Stomach smooth muscle (tissue), 2 donors: ENCODE results near the gene FAM118A.
"Not testable (repeated sequence)": the region's sequence is repeated elsewhere in the genome, so short reads cannot be mapped to it uniquely, and the experiment has no call there.

Experiments used
- H3K27ac ChIP-seq: one replicate; pipeline ENCODE4 v1.7.0; 2013; ENCODE audit warnings: mild to moderate bottlenecking, low read length, inconsistent platforms
- H3K27me3 ChIP-seq, 2 donors: one replicate each; pipeline ENCODE4 v1.7.0; 2013; ENCODE audit warnings: low read length in 2 of 2; ENCODE audit not compliant: insufficient read depth in 2 of 2, control insufficient read depth in 1 of 2
- H3K36me3 ChIP-seq, 2 donors: one replicate each; pipeline ENCODE4 v1.7.0; 2013; ENCODE audit warnings: low read length in 2 of 2; ENCODE audit not compliant: control insufficient read depth in 2 of 2, insufficient read depth in 2 of 2
- H3K4me1 ChIP-seq: one replicate; pipeline ENCODE4 v1.7.0; 2013; ENCODE audit warnings: low read length; ENCODE audit not compliant: control insufficient read depth, insufficient read depth
- H3K4me3 ChIP-seq, 2 donors: one replicate each; pipeline ENCODE4 v1.7.0; 2013; ENCODE audit warnings: low read length in 2 of 2
- H3K9ac ChIP-seq, 2 donors: one replicate each; pipeline ENCODE4 v1.7.0; 2013; ENCODE audit warnings: low read length in 2 of 2, mild to moderate bottlenecking in 1 of 2
- H3K9me3 ChIP-seq, 2 donors: one replicate each; pipeline ENCODE4 v1.7.0; 2013; ENCODE audit warnings: low read length in 2 of 2; ENCODE audit not compliant: control insufficient read depth in 2 of 2
- donor health status: healthy.
- donor health status: Pancreatic carcinoma.

FAM118A gene

GRCh38 chr22:45309422-45310227, at the start of gene FAM118A:
Gene FAM118A (plus strand): TSS chr22:45309934. CDS start chr22:45322380, 12,446 bp downstream.
- H3K36me3 ChIP-seq = no peaks in the 10 kb centered on the region
- no peaks in the 10 kb centered on the region for H3K9me3 ChIP-seq
- H3K4me1 ChIP-seq = peaks cover 27% of the 10 kb centered on the region
- peak within 1 kb of the TSS; percentile 86 for H3K9ac ChIP-seq
- H3K27ac ChIP-seq = peak within 1 kb of the TSS; percentile 58
- peak within 1 kb of the TSS; percentile 83 to 90 for H3K4me3 ChIP-seq
- no peaks in the 10 kb centered on the region for H3K27me3 ChIP-seq

- H3K9ac ChIP-seq, H3K36me3 ChIP-seq, H3K27me3 ChIP-seq, H3K4me3 ChIP-seq, H3K27ac ChIP-seq, H3K4me1 ChIP-seq, H3K9me3 ChIP-seq: not testable (repeated sequence)
These were observed 49.4 kb upstream of the FAM118A start for GRCh38 chr22:45260395-45260759.

GRCh38 chr22:45261407-45262088, 48.2 kb upstream of the FAM118A start:
- Histone ChIP-seq H3K9ac (no peak overlapping the region), H3K4me3 (no peak overlapping the region), H3K9me3 (no peaks in the 10 kb centered on the region), H3K27ac (no peak overlapping the region), H3K4me1 (peaks cover 9% of the 10 kb centered on the region), H3K27me3 (no peaks in the 10 kb centered on the region), H3K36me3 (no peaks in the 10 kb centered on the region)

GRCh38 chr22:45262195-45262930, 47.4 kb upstream of the FAM118A start:
- H3K9ac ChIP-seq = no peak overlapping the region

GRCh38 chr22:45262931-45263462, 46.7 kb upstream of the FAM118A start:
- peak overlapping the region; percentile 6 for H3K27ac ChIP-seq
- H3K4me1 ChIP-seq = peaks cover 13% of the 10 kb centered on the region
- no peak overlapping the region for H3K4me3 ChIP-seq
- no peak overlapping the region for H3K9ac ChIP-seq
- peaks cover 0 to 4% of the 10 kb centered on the region in 2 donors for H3K27me3 ChIP-seq
- H3K36me3 ChIP-seq = no peaks in the 10 kb centered on the region
- H3K9me3 ChIP-seq = no peaks in the 10 kb centered on the region

More at GRCh38 chr22:45262195-45262930, 47.4 kb upstream of the FAM118A start:
- H3K9me3 ChIP-seq = no peaks in the 10 kb centered on the region
- peaks cover 9% of the 10 kb centered on the region for H3K4me1 ChIP-seq
- no peaks in the 10 kb centered on the region for H3K27me3 ChIP-seq
- no peak overlapping the region for H3K27ac ChIP-seq
- H3K36me3 ChIP-seq = no peaks in the 10 kb centered on the region
- H3K4me3 ChIP-seq = no peak overlapping the region

GRCh38 chr22:45263463-45264269, 46.1 kb upstream of the FAM118A start:
- H3K27ac ChIP-seq = peak overlapping the region; percentile 6
- peaks cover 0 to 4% of the 10 kb centered on the region in 2 donors for H3K27me3 ChIP-seq
- no peaks in the 10 kb centered on the region for H3K36me3 ChIP-seq
- H3K9ac ChIP-seq = no peak overlapping the region
- no peak overlapping the region for H3K4me3 ChIP-seq
- no peaks in the 10 kb centered on the region for H3K9me3 ChIP-seq
- H3K4me1 ChIP-seq = peaks cover 14% of the 10 kb centered on the region

- peaks cover 24% of the 10 kb centered on the region for H3K4me1 ChIP-seq
- no peak overlapping the region for H3K9ac ChIP-seq
- H3K4me3 ChIP-seq = no peak overlapping the region
- no peaks in the 10 kb centered on the region for H3K36me3 ChIP-seq
- H3K9me3 ChIP-seq = no peaks in the 10 kb centered on the region
- H3K27ac ChIP-seq = no peak overlapping the region
- peaks cover 0 to 4% of the 10 kb centered on the region in 2 donors for H3K27me3 ChIP-seq
These were observed 44.2 kb upstream of the FAM118A start for GRCh38 chr22:45265535-45265934.

- H3K36me3 ChIP-seq = no peaks in the 10 kb centered on the region
- H3K9me3 ChIP-seq = no peaks in the 10 kb centered on the region
- peaks cover 0 to 4% of the 10 kb centered on the region in 2 donors for H3K27me3 ChIP-seq
- peaks cover 28% of the 10 kb centered on the region for H3K4me1 ChIP-seq
- H3K9ac ChIP-seq = peak overlapping the region in 1 of 2 donors; percentile 55
- no peak overlapping the region for H3K27ac ChIP-seq
- peak overlapping the region; percentile 67 to 81 for H3K4me3 ChIP-seq
These were observed 41.4 kb upstream of the FAM118A start for GRCh38 chr22:45268167-45268957.

GRCh38 chr22:45268958-45269844, 40.5 kb upstream of the FAM118A start:
- H3K9ac ChIP-seq = peak overlapping the region; percentile 29 to 55
- H3K27ac ChIP-seq = no peak overlapping the region
- peaks cover 0 to 4% of the 10 kb centered on the region in 2 donors for H3K27me3 ChIP-seq
- no peaks in the 10 kb centered on the region for H3K36me3 ChIP-seq
- no peaks in the 10 kb centered on the region for H3K9me3 ChIP-seq
- H3K4me3 ChIP-seq = peak overlapping the region; percentile 73 to 81
- peaks cover 24% of the 10 kb centered on the region for H3K4me1 ChIP-seq
